ENCODE results near the gene AKAP11. TPM values are rescaled to one million over a fixed set of nuclear protein-coding genes. Genes with fewer than 3 reads are reported as not detected.
A peak's percentile ranks its signal among the peaks of the same experiment; 100 is the strongest.

AKAP11 gene
- total and polyA plus RNA-seq, 2 of the 8 experiments (the other 6 are each of a cell fraction or from before 2014, with no cell fraction given) = 4.5 to 21.9 TPM

DNA sequence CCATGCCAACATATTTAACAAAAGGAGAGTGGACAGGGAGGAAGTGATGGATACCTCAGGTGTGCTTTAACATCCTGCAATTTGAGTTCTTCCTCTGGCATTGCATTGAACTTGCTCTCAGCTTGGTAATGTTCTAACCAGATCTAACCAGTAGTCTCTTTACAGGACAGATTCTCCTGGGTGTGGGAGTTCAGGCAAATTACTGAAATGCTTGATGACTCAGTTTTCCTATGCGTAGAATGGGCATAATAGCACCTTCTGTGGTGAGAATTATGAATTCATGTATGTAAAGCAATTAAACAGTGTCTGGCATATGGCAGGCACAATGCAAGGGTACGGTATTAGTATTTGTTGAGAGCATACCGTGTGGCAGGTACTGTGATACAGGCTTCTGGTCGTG is 3.6 kb downstream of the AKAP11 start:
- Histone ChIP-seq H3K14ac (ENCODE audit: insufficient read length) (no peak overlapping the region), H2AK5ac (ENCODE audit: low read depth, low read length) (no peak overlapping the region), H3K4me1 (replicated peaks in 1 of 4; ENCODE audit: control insufficient read depth in 3 of 4, insufficient read depth in 4 of 4, low read length in 3 of 4) (peaks cover 0 to 9% (median 5%) of the 10 kb centered on the region in 4 experiments; a peak in 3 of 7 replicates), H3K79me1 (ENCODE audit: low read depth, low read length) (peaks cover 6% of the 10 kb centered on the region; the same call in 1 of the 2 replicates), H3K27me3 (replicated peaks in 1 of 4; ENCODE audit: control insufficient read depth in 3 of 4, extremely low read depth in 1 of 4, insufficient read depth in 3 of 4, low read length in 3 of 4) (no peaks in the 10 kb centered on the region), H4K8ac (ENCODE audit: extremely low read depth, insufficient read depth, low read length) (no peak overlapping the region), H4K91ac (replicated peaks; ENCODE audit: insufficient read length, low read length) (no peak overlapping the region), H3K36me3 (ENCODE audit: control insufficient read depth in 2 of 4, insufficient read depth in 4 of 4, low read length in 3 of 4) (no peaks in the 10 kb centered on the region), H2AFZ (ENCODE audit: low read length) (no peak overlapping the region), H2BK20ac (ENCODE audit: low read length) (no peak overlapping the region), H2BK5ac (ENCODE audit: low read depth, low read length) (no peak overlapping the region), H3K27ac (ENCODE audit: low read depth, low read length) (no peak overlapping the region), H4K20me1 (replicated peaks in 1 of 2; ENCODE audit: control insufficient read depth in 1 of 2, insufficient read depth in 2 of 2, low read length in 2 of 2) (no peaks in the 10 kb centered on the region), H3K18ac (ENCODE audit: extremely low read depth, low read length) (no peak overlapping the region), H2BK15ac (ENCODE audit: low read length) (no peak overlapping the region), H4K5ac (ENCODE audit: insufficient read length, low read depth, low read length) (no peak overlapping the region), H2BK12ac (ENCODE audit: low read depth, low read length) (no peak overlapping the region), H3K9ac (replicated peaks in 1 of 4; ENCODE audit: extremely low read depth in 1 of 4, low read depth in 3 of 4, low read length in 3 of 4) (peak overlapping the region in 1 of 4 experiments; percentile 42; a peak in 1 of 7 replicates), H3K4me3 (ENCODE audit: extremely low read depth in 1 of 4, insufficient read depth in 2 of 4, low read depth in 3 of 4, low read length in 4 of 4) (no peak overlapping the region), H3K79me2 (ENCODE audit: control insufficient read depth in 1 of 2, insufficient read depth in 2 of 2, low read length in 2 of 2) (peaks cover 2 to 81% of the 10 kb centered on the region in 2 experiments; a peak in 3 of 4 replicates), H3K23me2 (ENCODE audit: low read depth, low read length) (peaks cover 3% of the 10 kb centered on the region; the same call in 1 of the 2 replicates), H3K23ac (ENCODE audit: insufficient read length) (no peak overlapping the region), H3K56ac (replicated peaks; ENCODE audit: insufficient read length, low read depth, low read length) (no peak overlapping the region), H3K9me3 (ENCODE audit: insufficient read depth in 2 of 2, low read depth in 1 of 2, low read length in 1 of 2) (peaks cover 0 to 4% of the 10 kb centered on the region in 2 experiments; a peak in 1 of 4 replicates), H3K4me2 (ENCODE audit: insufficient read depth in 1 of 2, low read depth in 2 of 2, low read length in 2 of 2) (no peak overlapping the region), H3K4ac (replicated peaks; ENCODE audit: insufficient read length, low read depth, low read length) (no peak overlapping the region), H2BK120ac (replicated peaks; ENCODE audit: low read depth, low read length) (no peak overlapping the region)
- POLR2A ChIA-PET (ENCODE audit: partially characterized antibody) = no interaction called here
- TF ChIP-seq KDM1A (IDR thresholded peaks at IDR 0.05; ENCODE audit: borderline replicate concordance, low read length) (peak; percentile 79; the same call in 1 of the 2 replicates), BACH1 (IDR thresholded peaks at IDR 0.05; ENCODE audit: low read length) (no peak)
- TF ChIP-seq, protein P1, sequence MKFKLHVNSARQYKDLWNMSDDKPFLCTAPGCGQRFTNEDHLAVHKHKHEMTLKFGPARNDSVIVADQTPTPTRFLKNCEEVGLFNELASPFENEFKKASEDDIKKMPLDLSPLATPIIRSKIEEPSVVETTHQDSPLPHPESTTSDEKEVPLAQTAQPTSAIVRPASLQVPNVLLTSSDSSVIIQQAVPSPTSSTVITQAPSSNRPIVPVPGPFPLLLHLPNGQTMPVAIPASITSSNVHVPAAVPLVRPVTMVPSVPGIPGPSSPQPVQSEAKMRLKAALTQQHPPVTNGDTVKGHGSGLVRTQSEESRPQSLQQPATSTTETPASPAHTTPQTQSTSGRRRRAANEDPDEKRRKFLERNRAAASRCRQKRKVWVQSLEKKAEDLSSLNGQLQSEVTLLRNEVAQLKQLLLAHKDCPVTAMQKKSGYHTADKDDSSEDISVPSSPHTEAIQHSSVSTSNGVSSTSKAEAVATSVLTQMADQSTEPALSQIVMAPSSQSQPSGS (IDR thresholded peaks at IDR 0.05; ENCODE audit: low read length) = no peak
- DNase-seq (ENCODE audit: low read depth in 1 of 2, low spot score in 2 of 2) (no peak), FAIRE-seq (no peak)
- CTCF ChIA-PET (ENCODE audit: partially characterized antibody) = no interaction called here
- WGBS, 2 experiments (ENCODE audit: extremely low coverage in 1 of 2, insufficient coverage in 1 of 2, insufficient read length in 1 of 2, insufficient replicate concordance in 2 of 2, low coverage in 1 of 2, low lambda C conversion rate in 2 of 2, missing lambda C conversion rate in 1 of 2) = 96% methylated on average over 4 of the region's 4 CpGs; no CpG with 5 or more reads in 1 of the 2 experiments
